ENCODE data around the gene SPATA18. TPM values are rescaled to one million over a fixed set of nuclear protein-coding genes. Genes with fewer than 3 reads are reported as not detected.

Gene SPATA18
- polyA plus RNA-seq (ENCODE audit: insufficient read length in 3 of 3) = 1 to 10 TPM; 1.3 to 1.7 (median 1.5) TPM
- long read RNA-seq, donor 1 = 0 reads
- long read RNA-seq, donor 2, partial matches to known transcripts = 0 of 1 reads
- long read RNA-seq, donor 2, other reads (novel, unspliced or antisense) = 0 of 1 reads
- long read RNA-seq, donor 3 = 0 reads
- long read RNA-seq, donor 4 = 0 reads
- long read RNA-seq, donor 5 = 0 reads
- long read RNA-seq, donor 6, full-length matches to known transcripts = 1 of 1 reads
- long read RNA-seq, donor 6, partial matches to known transcripts = 0 of 1 reads
- long read RNA-seq, donor 6, other reads (novel, unspliced or antisense) = 0 of 1 reads
- long read RNA-seq, donor 7, full-length matches to known transcripts = 1 of 1 reads
- long read RNA-seq, donor 7, partial matches to known transcripts = 0 of 1 reads
- long read RNA-seq, donor 7, other reads (novel, unspliced or antisense) = 0 of 1 reads
- long read RNA-seq, donor 8 = 0 reads
- long read RNA-seq, donor 9 = 0 reads
- long read RNA-seq, donor 10 = 0 reads
- long read RNA-seq, donor 11 = 0 reads
- long read RNA-seq, donor 12 = 0 reads
- long read RNA-seq, donor 13 = 0 reads
- long read RNA-seq, donor 14 = 0 reads
- long read RNA-seq, donor 15 = 0 reads
- long read RNA-seq, donor 16 = 0 reads

- DNase-seq (ENCODE audit: extremely low read depth in 1 of 11, low read depth in 9 of 11, low spot score in 4 of 11) = peak in 1 of 11 donors; percentile 24
Observed at GRCh38 chr4:52051213-52051614, at the start of gene SPATA18. SPATA18 (plus strand) TSS chr4:52051304; CDS start chr4:52051705, 401 bp downstream.

GRCh38 chr4:52001616-52002015 lies 49.5 kb upstream of the SPATA18 start:
- DNase-seq (ENCODE audit: extremely low read depth in 1 of 11, low read depth in 9 of 11, low spot score in 4 of 11) = no peak

- no peak for DNase-seq (ENCODE audit: extremely low read depth in 1 of 11, low read depth in 9 of 11, low spot score in 4 of 11)
Observed at GRCh38 chr4:52004414-52004813, 46.7 kb upstream of the SPATA18 start.

GRCh38 chr4:52005604-52006273 lies 45.4 kb upstream of the SPATA18 start:
- DNase-seq (ENCODE audit: extremely low read depth in 1 of 11, low read depth in 9 of 11, low spot score in 4 of 11) = no peak

GRCh38 chr4:52006887-52007286 lies 44.2 kb upstream of the SPATA18 start:
- DNase-seq (ENCODE audit: extremely low read depth in 1 of 11, low read depth in 9 of 11, low spot score in 4 of 11) = no peak

- no peak for DNase-seq (ENCODE audit: extremely low read depth in 1 of 11, low read depth in 9 of 11, low spot score in 4 of 11)
Observed at GRCh38 chr4:52010986-52011385, 40.1 kb upstream of the SPATA18 start.

- no peak for DNase-seq (ENCODE audit: extremely low read depth in 1 of 11, low read depth in 9 of 11, low spot score in 4 of 11)
Observed at GRCh38 chr4:52012651-52013050, 38.5 kb upstream of the SPATA18 start.

- DNase-seq (ENCODE audit: extremely low read depth in 1 of 11, low read depth in 9 of 11, low spot score in 4 of 11) = no peak
Observed at GRCh38 chr4:52014903-52015302, 36.2 kb upstream of the SPATA18 start.

- DNase-seq (ENCODE audit: extremely low read depth in 1 of 11, low read depth in 9 of 11, low spot score in 4 of 11) = no peak
Observed at GRCh38 chr4:52015366-52015765, 35.7 kb upstream of the SPATA18 start.

- DNase-seq (ENCODE audit: extremely low read depth in 1 of 11, low read depth in 9 of 11, low spot score in 4 of 11) = no peak
Observed at GRCh38 chr4:52016981-52017380, 34.1 kb upstream of the SPATA18 start.

- no peak for DNase-seq (ENCODE audit: extremely low read depth in 1 of 11, low read depth in 9 of 11, low spot score in 4 of 11)
Observed at GRCh38 chr4:52017814-52018213, 33.3 kb upstream of the SPATA18 start.

GRCh38 chr4:52019936-52020657 lies 31.0 kb upstream of the SPATA18 start, which contains the start of gene LRRC66:
LRRC66 (minus strand) TSS chr4:52020363; CDS start chr4:52017613, 2,750 bp downstream.
- no peak for DNase-seq (ENCODE audit: extremely low read depth in 1 of 11, low read depth in 9 of 11, low spot score in 4 of 11)

- no peak for DNase-seq (ENCODE audit: extremely low read depth in 1 of 11, low read depth in 9 of 11, low spot score in 4 of 11)
Observed at GRCh38 chr4:52028970-52029369, 22.1 kb upstream of the SPATA18 start.

- DNase-seq (ENCODE audit: extremely low read depth in 1 of 11, low read depth in 9 of 11, low spot score in 4 of 11) = no peak
Observed at GRCh38 chr4:52032005-52032404, 19.1 kb upstream of the SPATA18 start.

GRCh38 chr4:52035190-52035589 lies 15.9 kb upstream of the SPATA18 start:
- no peak for DNase-seq (ENCODE audit: extremely low read depth in 1 of 11, low read depth in 9 of 11, low spot score in 4 of 11)

- DNase-seq (ENCODE audit: extremely low read depth in 1 of 11, low read depth in 9 of 11, low spot score in 4 of 11) = no peak
Observed at GRCh38 chr4:52036886-52037530, 14.1 kb upstream of the SPATA18 start.

- peak in 3 of 11 donors; percentile 21 to 40 (median 36) for DNase-seq (ENCODE audit: extremely low read depth in 1 of 11, low read depth in 9 of 11, low spot score in 4 of 11)
Observed at GRCh38 chr4:52037689-52038102, 13.4 kb upstream of the SPATA18 start.

GRCh38 chr4:52038103-52038912 lies 12.8 kb upstream of the SPATA18 start, which contains the start of gene SGCB:
SGCB (minus strand) TSS chr4:52038299; CDS start chr4:52038259, 40 bp downstream.
- peak in 6 of 11 donors; percentile 35 to 55 (median 48) for DNase-seq (ENCODE audit: extremely low read depth in 1 of 11, low read depth in 9 of 11, low spot score in 4 of 11)
